ENCODE results near the gene HSPBP1. TPM values are rescaled to one million over a fixed set of nuclear protein-coding genes. Genes with fewer than 3 reads are reported as not detected.

HSPBP1 gene
- total RNA-seq, 1 donor from 2014 or later, result 32.2 TPM

DNA sequence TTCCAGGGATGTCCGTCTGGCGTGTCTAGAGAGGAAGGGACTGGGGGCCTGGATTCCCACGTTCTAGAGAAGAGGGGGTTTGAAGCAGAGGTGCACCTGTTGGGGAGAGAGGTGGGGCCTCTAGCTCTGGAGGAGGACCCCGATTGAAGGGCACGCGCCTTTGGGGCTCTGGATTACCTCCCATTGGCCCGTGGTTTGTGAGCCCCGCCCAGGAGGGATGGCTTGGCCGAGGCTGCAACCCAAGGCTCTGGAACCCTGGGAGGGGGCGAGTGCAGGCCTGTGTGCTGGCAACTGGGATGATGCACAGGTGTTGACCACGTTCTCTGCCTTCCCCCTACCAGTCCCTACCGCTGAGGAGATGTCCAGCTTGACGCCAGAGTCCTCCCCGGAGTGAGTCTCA, 25.1 kb upstream of the HSPBP1 start:
- Mint-ChIP-seq H3K4me3 (no peak overlapping the region), H3K27me3 (no peaks in the 10 kb centered on the region), H3K4me1 (peaks cover 8% of the 10 kb centered on the region), H3K36me3 (ENCODE audit: low read depth) (no peaks in the 10 kb centered on the region), H3K27ac (no peak overlapping the region), H3K9me3 (no peaks in the 10 kb centered on the region)
- ATAC-seq (ENCODE audit: low read depth) (no peak), DNase-seq (no peak)
- POLR2A ChIA-PET, result no interaction called here
- TF ChIP-seq, protein P1, sequence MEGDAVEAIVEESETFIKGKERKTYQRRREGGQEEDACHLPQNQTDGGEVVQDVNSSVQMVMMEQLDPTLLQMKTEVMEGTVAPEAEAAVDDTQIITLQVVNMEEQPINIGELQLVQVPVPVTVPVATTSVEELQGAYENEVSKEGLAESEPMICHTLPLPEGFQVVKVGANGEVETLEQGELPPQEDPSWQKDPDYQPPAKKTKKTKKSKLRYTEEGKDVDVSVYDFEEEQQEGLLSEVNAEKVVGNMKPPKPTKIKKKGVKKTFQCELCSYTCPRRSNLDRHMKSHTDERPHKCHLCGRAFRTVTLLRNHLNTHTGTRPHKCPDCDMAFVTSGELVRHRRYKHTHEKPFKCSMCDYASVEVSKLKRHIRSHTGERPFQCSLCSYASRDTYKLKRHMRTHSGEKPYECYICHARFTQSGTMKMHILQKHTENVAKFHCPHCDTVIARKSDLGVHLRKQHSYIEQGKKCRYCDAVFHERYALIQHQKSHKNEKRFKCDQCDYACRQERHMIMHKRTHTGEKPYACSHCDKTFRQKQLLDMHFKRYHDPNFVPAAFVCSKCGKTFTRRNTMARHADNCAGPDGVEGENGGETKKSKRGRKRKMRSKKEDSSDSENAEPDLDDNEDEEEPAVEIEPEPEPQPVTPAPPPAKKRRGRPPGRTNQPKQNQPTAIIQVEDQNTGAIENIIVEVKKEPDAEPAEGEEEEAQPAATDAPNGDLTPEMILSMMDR (IDR thresholded peaks at IDR 0.05), result no peak
- intact Hi-C loops (cut with micrococcal nuclease), result loop anchor here (5.0 kb wide), 1 partner anchor 163 kb away; no protein-coding TSS in a partner anchor
- CTCF ChIA-PET, result no interaction called here

DNA sequence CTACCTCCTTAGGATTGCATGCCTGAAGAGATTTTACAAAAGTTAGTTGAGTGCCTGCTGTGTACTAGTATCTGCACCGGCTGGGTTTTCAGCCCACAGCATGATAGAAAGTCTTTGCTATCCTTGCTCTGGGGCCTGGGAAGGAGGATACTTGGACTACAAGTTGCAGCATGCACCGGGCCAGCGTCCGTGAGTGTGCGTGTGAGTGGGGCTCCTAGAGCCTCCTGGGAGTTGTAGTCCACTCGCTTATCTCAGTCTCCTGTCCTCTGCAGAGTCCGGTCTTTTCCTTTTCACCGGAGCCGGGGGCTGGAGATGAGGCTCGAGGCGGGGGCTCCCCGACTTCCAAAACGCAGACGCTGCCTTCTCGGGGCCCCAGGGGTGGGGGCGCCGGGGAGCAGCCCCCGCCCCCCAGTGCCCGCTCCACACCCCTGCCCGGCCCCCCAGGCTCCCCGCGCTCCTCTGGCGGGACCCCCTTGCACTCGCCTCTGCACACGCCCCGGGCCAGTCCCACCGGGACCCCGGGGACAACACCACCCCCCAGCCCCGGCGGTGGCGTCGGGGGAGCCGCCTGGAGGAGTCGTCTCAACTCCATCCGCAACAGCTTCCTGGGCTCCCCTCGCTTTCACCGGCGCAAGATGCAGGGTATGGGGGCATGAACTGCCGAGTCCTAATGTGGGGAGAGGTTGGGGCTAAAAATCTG, 24.5 kb upstream of the HSPBP1 start:
- intact Hi-C loops (cut with micrococcal nuclease), result loop anchor here (5.0 kb wide), 1 partner anchor 162 kb away; no protein-coding TSS in a partner anchor
- no peak for ATAC-seq (ENCODE audit: low read depth)

DNA sequence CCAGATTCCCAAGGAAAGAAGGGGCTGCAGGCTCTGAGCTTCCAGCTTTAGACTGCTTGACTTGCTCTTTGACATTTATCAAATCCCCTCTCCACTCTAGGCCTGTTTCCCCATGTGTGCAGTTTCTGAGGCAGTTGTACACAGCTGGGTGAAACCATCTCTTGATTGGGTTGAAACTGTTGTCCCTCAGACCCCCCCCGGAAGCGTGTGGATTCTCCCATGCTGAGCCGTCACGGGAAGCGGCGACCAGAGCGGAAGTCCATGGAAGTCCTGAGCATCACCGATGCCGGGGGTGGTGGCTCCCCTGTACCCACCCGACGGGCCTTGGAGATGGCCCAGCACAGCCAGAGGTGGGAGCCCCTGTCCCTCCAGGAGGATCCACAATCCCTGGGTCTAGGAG, 23.6 kb upstream of the HSPBP1 start:
- TF ChIP-seq, protein P1 (IDR thresholded peaks at IDR 0.05), result no peak
- no peak overlapping the region for H3K27ac Mint-ChIP-seq
- ChIA-PET CTCF (interaction anchor here (1.3 to 3.3 kb wide), 3 partner anchors 49 to 117 kb away, joined by 4 to 14 read pairs (median 14); partner anchors contain the start of gene TMEM238), POLR2A (interaction anchor here (2.6 kb wide), 2 partner anchors 36 to 104 kb away, joined by 10 to 26 read pairs; partner anchors contain the start of genes KMT5C and UBE2S)
- H3K36me3 Mint-ChIP-seq (ENCODE audit: low read depth), result no peaks in the 10 kb centered on the region
- peaks cover 8% of the 10 kb centered on the region for H3K4me1 Mint-ChIP-seq
- DNase-seq (no peak), ATAC-seq (ENCODE audit: low read depth) (no peak)
- H3K9me3 Mint-ChIP-seq, result no peaks in the 10 kb centered on the region
- intact Hi-C loops (cut with micrococcal nuclease), result loop anchor here (2.0 to 5.0 kb wide), 2 partner anchors 45 to 161 kb away; partner anchors contain the start of gene PPP6R1
- no peaks in the 10 kb centered on the region for H3K27me3 Mint-ChIP-seq
- H3K4me3 Mint-ChIP-seq, result no peak overlapping the region

More for the DNA sequence above, 24.5 kb upstream of the HSPBP1 start:
- no peak for DNase-seq
- TF ChIP-seq, protein P1 (IDR thresholded peaks at IDR 0.05), result no peak
- Mint-ChIP-seq H3K36me3 (ENCODE audit: low read depth) (no peaks in the 10 kb centered on the region), H3K27me3 (no peaks in the 10 kb centered on the region), H3K4me3 (no peak overlapping the region), H3K4me1 (peaks cover 8% of the 10 kb centered on the region), H3K27ac (no peak overlapping the region), H3K9me3 (no peaks in the 10 kb centered on the region)
- ChIA-PET POLR2A (no interaction called here), CTCF (no interaction called here)

DNA sequence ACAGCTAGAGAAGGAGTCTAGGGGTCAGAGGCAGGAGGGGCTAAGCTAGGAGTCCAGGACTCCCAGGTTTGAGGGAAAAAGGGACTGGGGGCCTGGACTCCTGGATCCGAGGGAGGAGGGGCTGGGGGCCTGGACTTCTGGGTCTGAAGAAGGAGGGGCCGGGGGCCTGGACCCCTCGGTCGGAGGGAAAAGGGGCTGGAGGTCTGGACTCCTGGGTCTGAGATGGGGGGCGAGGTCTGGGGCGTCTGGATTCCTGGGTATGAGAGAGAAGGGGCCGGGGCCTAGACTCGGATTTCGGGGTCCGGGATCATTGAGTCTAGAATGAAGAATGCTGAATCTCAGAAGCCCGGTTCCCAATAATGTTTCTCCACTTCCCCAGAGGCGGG, 22.4 kb upstream of the HSPBP1 start:
- TF ChIP-seq, protein P1 (IDR thresholded peaks at IDR 0.05), result no peak
- H3K27ac Mint-ChIP-seq, result peak overlapping the region; percentile 37
- H3K36me3 Mint-ChIP-seq (ENCODE audit: low read depth), result no peaks in the 10 kb centered on the region
- CTCF ChIA-PET, result interaction anchor here (0.8 to 3.3 kb wide), 10 partner anchors 11 to 202 kb away, joined by 3 to 15 read pairs (median 6); partner anchors contain the start of genes KMT5C, TMEM150B and TMEM238
- H3K9me3 Mint-ChIP-seq, result no peaks in the 10 kb centered on the region
- DNase-seq, result no peak
- no peak for ATAC-seq (ENCODE audit: low read depth)
- POLR2A ChIA-PET, result interaction anchor here (0.6 to 2.6 kb wide), 6 partner anchors 19 to 105 kb away, joined by 3 to 26 read pairs (median 8); partner anchors contain the start of genes KMT5C, PPP6R1 and UBE2S
- intact Hi-C loops (cut with micrococcal nuclease), result loop anchor here (1.0 to 5.0 kb wide), 5 partner anchors 37 to 160 kb away; partner anchors contain the start of genes KMT5C, PPP6R1 and RPL28
- H3K4me3 Mint-ChIP-seq, result peak overlapping the region; percentile 75
- H3K4me1 Mint-ChIP-seq, result peaks cover 8% of the 10 kb centered on the region
- H3K27me3 Mint-ChIP-seq, result no peaks in the 10 kb centered on the region

All from activated B cell treated with CpG ODN at 0.5 μM for 24 hours (primary cell).